Prostate gland (tissue), 2 donors: ENCODE measurements around the gene CROCC. TPM values are rescaled to one million over a fixed set of nuclear protein-coding genes. Genes with fewer than 3 reads are reported as not detected.
A peak's percentile ranks its signal among the peaks of the same experiment; 100 is the strongest.

Source experiments
- DNase-seq: peaks from one replicate; pipeline ENCODE4 v3.0.0-alpha.2; 2019; ENCODE audit warnings: low spot score
- H3K27ac ChIP-seq, 2 donors: fragments of 200-600 bp; sonication (generic); 2 replicates each; pipeline ENCODE4 v1.5.1; 2017 to 2019
- H3K27me3 ChIP-seq: fragments of 200-600 bp; sonication (generic); replicated peaks from 2 replicates; pipeline ENCODE4 v1.5.1; 2019; ENCODE audit not compliant: insufficient read depth
- H3K36me3 ChIP-seq, 2 donors: fragments of 200-600 bp; sonication (generic); 1 replicate in 1 of 2; 2 replicates in 1 of 2; pipeline versions ENCODE4 v1.5.1 to v1.8.1; 2017 to 2019
- H3K4me1 ChIP-seq: fragments of 200-600 bp; sonication (generic); replicated peaks from 2 replicates; pipeline ENCODE4 v1.5.1; 2019
- H3K4me3 ChIP-seq, 2 donors: fragments of 200-600 bp; sonication (generic); 2 replicates each; pipeline ENCODE4 v1.5.1; 2017 to 2019
- H3K9me3 ChIP-seq: fragments of 200-600 bp; sonication (generic); 2 replicates; pipeline ENCODE4 v1.5.1; 2017
- POLR2A ChIP-seq: fragments of 450-650 bp; IDR thresholded peaks from one replicate; pipeline ENCODE4 v1.6.1; 2016; ENCODE audit warnings: antibody characterized with exemption, mild to moderate bottlenecking
- POLR2AphosphoS5 ChIP-seq: sonication (generic); formaldehyde crosslinking; IDR thresholded peaks from one replicate; pipeline ENCODE4 v1.6.1; 2017; ENCODE audit warnings: antibody characterized with exemption
- WGBS: methylation state at CpG from one replicate; pipeline ENCODE4 v1.1.5; 2018; 5-methylcytosine and 5-hydroxymethylcytosine counted together
- intact Hi-C: fragments of 100-400 bp; cut with DNase I; formaldehyde crosslinking; loops from one replicate; pipeline ENCODE4 v1.14.2; 2022
- total RNA-seq, 2 donors: library from RNA; depleted of rRNA; stranded (reverse); fragments of >200 nt; gene quantifications; one replicate each; pipeline ENCODE4 v1.1.0, GENCODE V29; 2016
- TF ChIP-seq, protein P1 (sequence below), 4 experiments: fragments of 200-600 bp in 2 of 4; fragments of 450-650 bp in 2 of 4; sonication (generic) in 2 of 4; IDR thresholded peaks; 1 replicate in 3 of 4; 2 replicates in 1 of 4; pipeline ENCODE4 v1.5.1; 2016 to 2019; ENCODE audit warnings: antibody characterized with exemption in 4 of 4, mild to moderate bottlenecking in 2 of 4, moderate library complexity in 2 of 4

The CROCC gene
- total RNA-seq, 2 donors from 2014 or later: 19.6 to 68.7 TPM

DNA sequence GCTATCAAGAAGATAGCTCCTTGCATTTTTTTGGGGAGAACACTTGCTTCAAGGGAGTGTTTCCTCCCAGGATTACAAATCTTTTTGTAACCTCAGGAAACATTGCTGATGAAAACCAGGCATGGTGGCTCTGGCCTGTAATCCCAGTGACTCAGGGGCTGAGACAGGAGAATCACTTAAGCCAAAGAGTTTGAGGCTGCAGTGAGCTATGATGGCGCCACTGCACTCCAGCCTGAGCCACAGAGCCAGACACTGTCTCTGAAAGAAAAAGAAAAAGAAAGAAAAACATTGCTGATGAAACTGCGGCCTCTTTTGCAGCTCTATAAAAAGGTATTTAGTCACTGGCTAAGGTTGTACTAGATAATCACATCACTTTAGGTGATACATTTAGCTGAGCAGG, 18.7 kb upstream of the CROCC start:
- WGBS: 76% methylated on average over 2 of the region's 2 CpGs
- DNase-seq: no peak
- H3K36me3 ChIP-seq: no peaks in the 10 kb centered on the region
- H3K4me1 ChIP-seq: no peaks in the 10 kb centered on the region
- H3K27me3 ChIP-seq: no peaks in the 10 kb centered on the region
- H3K9me3 ChIP-seq: no peaks in the 10 kb centered on the region
- TF ChIP-seq POLR2AphosphoS5 (no peak), POLR2A (no peak)
- TF ChIP-seq, protein P1, sequence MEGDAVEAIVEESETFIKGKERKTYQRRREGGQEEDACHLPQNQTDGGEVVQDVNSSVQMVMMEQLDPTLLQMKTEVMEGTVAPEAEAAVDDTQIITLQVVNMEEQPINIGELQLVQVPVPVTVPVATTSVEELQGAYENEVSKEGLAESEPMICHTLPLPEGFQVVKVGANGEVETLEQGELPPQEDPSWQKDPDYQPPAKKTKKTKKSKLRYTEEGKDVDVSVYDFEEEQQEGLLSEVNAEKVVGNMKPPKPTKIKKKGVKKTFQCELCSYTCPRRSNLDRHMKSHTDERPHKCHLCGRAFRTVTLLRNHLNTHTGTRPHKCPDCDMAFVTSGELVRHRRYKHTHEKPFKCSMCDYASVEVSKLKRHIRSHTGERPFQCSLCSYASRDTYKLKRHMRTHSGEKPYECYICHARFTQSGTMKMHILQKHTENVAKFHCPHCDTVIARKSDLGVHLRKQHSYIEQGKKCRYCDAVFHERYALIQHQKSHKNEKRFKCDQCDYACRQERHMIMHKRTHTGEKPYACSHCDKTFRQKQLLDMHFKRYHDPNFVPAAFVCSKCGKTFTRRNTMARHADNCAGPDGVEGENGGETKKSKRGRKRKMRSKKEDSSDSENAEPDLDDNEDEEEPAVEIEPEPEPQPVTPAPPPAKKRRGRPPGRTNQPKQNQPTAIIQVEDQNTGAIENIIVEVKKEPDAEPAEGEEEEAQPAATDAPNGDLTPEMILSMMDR (IDR thresholded peaks at IDR 0.05): no peak
- peak overlapping the region in 1 of 2 donors; percentile 94 for H3K27ac ChIP-seq
- no peak overlapping the region for H3K4me3 ChIP-seq
- intact Hi-C loops: no loop called here

GRCh38 chr1:16903458-16903796, 18.3 kb upstream of the CROCC start:
- H3K36me3 ChIP-seq: no peaks in the 10 kb centered on the region
- no peaks in the 10 kb centered on the region for H3K9me3 ChIP-seq
- H3K4me3 ChIP-seq: peak overlapping the region; percentile 39 to 40
- no peaks in the 10 kb centered on the region for H3K4me1 ChIP-seq
- no peaks in the 10 kb centered on the region for H3K27me3 ChIP-seq
- peak overlapping the region; percentile 94 to 96 for H3K27ac ChIP-seq
- no peak for DNase-seq
- TF ChIP-seq POLR2AphosphoS5: no peak
- no peak for TF ChIP-seq POLR2A
- TF ChIP-seq, protein P1 (IDR thresholded peaks at IDR 0.05): no peak
- intact Hi-C loops: no loop called here

GRCh38 chr1:16904560-16905109, 17.1 kb upstream of the CROCC start:
- H3K9me3 ChIP-seq: no peaks in the 10 kb centered on the region
- WGBS: under 1% methylated on average over 27 of the region's 27 CpGs
- intact Hi-C loops: no loop called here

DNA sequence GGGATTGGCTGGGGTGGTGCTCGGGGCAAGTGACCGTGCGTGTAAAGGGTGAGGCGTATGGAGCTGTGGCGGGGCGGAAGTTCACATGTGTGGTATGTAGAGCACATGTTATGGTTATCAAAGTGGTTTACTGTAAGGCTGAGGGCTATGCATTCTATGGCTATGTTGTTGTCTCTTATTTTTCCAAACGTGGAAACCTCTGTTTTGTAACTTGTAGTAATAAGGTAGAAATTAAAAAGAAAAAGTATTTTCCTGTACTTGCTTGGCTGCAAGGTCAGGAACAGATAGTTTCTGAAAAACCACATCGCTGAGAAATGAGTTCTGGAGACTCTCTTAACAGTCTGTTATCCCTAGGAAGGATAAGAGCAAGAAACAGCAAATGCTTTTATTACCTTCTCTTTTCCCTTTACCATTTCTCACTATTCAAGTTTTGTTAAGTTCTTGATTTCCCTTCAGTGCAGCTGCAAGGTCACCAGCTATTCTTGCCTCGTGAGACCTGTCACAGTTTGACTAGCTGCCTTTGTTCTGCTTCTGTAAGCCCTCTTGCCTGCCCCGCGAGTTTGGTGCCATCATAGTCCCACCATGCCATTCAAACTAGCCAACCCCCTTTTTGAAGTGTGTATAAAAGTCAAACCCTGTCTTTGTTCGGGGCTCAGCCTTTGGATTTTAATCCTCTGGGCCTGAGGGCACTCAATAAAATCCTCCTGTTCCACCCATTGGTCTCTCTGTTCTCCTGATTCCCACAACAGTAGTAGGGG, 16.4 kb upstream of the CROCC start:
- TF ChIP-seq, protein P1 (IDR thresholded peaks at IDR 0.05): no peak
- TF ChIP-seq POLR2AphosphoS5 (peak; percentile 92), POLR2A (peak; percentile 75)
- DNase-seq: no peak
- Histone ChIP-seq H3K27ac (peak overlapping the region; percentile 94 to 96), H3K9me3 (no peaks in the 10 kb centered on the region), H3K36me3 (no peaks in the 10 kb centered on the region), H3K4me3 (peak overlapping the region; percentile 39 to 40), H3K4me1 (no peaks in the 10 kb centered on the region), H3K27me3 (no peaks in the 10 kb centered on the region)
- intact Hi-C loops: no loop called here
- WGBS: 4% methylated on average over 12 of the region's 12 CpGs

More at GRCh38 chr1:16904560-16905109, 17.1 kb upstream of the CROCC start:
- H3K27ac ChIP-seq: peak overlapping the region; percentile 94 to 96
- H3K4me3 ChIP-seq: peak overlapping the region; percentile 39 to 40
- no peaks in the 10 kb centered on the region for H3K27me3 ChIP-seq
- H3K4me1 ChIP-seq: no peaks in the 10 kb centered on the region
- TF ChIP-seq, protein P1 (IDR thresholded peaks at IDR 0.05): peak in 2 of 4 experiments; percentile 31 to 37
- TF ChIP-seq POLR2A (peak; percentile 95), POLR2AphosphoS5 (peak; percentile 99)
- H3K36me3 ChIP-seq: no peaks in the 10 kb centered on the region
- peak; percentile 100 for DNase-seq
